Upper lobe of left lung (tissue), 6 donors: ENCODE results near the gene RIT2. TPM values are rescaled to one million over a fixed set of nuclear protein-coding genes. Genes with fewer than 3 reads are reported as not detected.

Experiments
- ATAC-seq, 2 donors: fragments of 200-7000 bp; cut with Tn5 transposase; one replicate each; pipeline ENCODE4 v1.9.1; 2022; ENCODE audit warnings: mild to moderate bottlenecking in 2 of 2, moderate library complexity in 2 of 2; ENCODE audit not compliant: low FRiP score in 2 of 2
- DNase-seq, 2 donors: peaks; one replicate each; pipeline ENCODE4 v3.0.0-alpha.2; 2019 to 2020
- H3K27ac ChIP-seq, 4 donors: fragments of 200-600 bp; sonication (generic); one replicate each; pipeline ENCODE4 v1.5.1; 2016 to 2019
- H3K27me3 ChIP-seq, 4 donors: fragments of 200-600 bp; sonication (generic); one replicate each; pipeline ENCODE4 v1.5.1; 2017 to 2019
- H3K36me3 ChIP-seq, 4 donors: fragments of 200-600 bp; sonication (generic); one replicate each; pipeline ENCODE4 v1.5.1; 2016 to 2019
- H3K4me1 ChIP-seq, 4 donors: fragments of 200-600 bp; sonication (generic); one replicate each; pipeline ENCODE4 v1.5.1; 2018 to 2019
- H3K4me3 ChIP-seq, 4 donors: fragments of 200-600 bp; sonication (generic); one replicate each; pipeline ENCODE4 v1.5.1; 2017 to 2019; ENCODE audit warnings: mild to moderate bottlenecking in 2 of 4, moderate library complexity in 1 of 4
- H3K9me3 ChIP-seq, 4 donors: fragments of 200-600 bp; sonication (generic); one replicate each; pipeline ENCODE4 v1.5.1; 2018 to 2019
- EP300 ChIP-seq, 4 donors: sonication (generic); formaldehyde crosslinking; IDR thresholded peaks; one replicate each; pipeline ENCODE4 v1.5.1; 2017; ENCODE audit warnings: antibody characterized with exemption in 4 of 4, control low read depth in 2 of 4
- POLR2A ChIP-seq, 4 donors: fragments of 450-650 bp; IDR thresholded peaks; one replicate each; pipeline ENCODE4 v1.5.1; 2016 to 2017; ENCODE audit warnings: antibody characterized with exemption in 4 of 4, mild to moderate bottlenecking in 2 of 4
- POLR2AphosphoS5 ChIP-seq, 2 donors: sonication (generic); formaldehyde crosslinking; IDR thresholded peaks; one replicate each; pipeline ENCODE4 v1.5.1; 2017; ENCODE audit warnings: antibody characterized with exemption in 2 of 2
- WGBS, 2 donors: methylation state at CpG; one replicate each; pipeline ENCODE4 v1.1.5; 2017 to 2018; 5-methylcytosine and 5-hydroxymethylcytosine counted together
- total RNA-seq, 6 donors: library from RNA; depleted of rRNA in 4 of 6; stranded (reverse); fragments of >200 nt in 4 of 6; gene quantifications; one replicate each; pipeline versions ENCODE4 v1.1.0 to v1.2.1, GENCODE V29; 2016 to 2021
- TF ChIP-seq, protein P1 (sequence below), 6 experiments: fragments of 450-650 bp in 4 of 6; fragments of 200-600 bp in 2 of 6; sonication (generic) in 2 of 6; IDR thresholded peaks; one replicate each; pipeline ENCODE4 v1.5.1; 2016 to 2019; ENCODE audit warnings: antibody characterized with exemption in 6 of 6
- donor health status: DM: no; HTN: no; CAD: no; lungs with moderate emphysema.
- donor health status: DM: no; HTN: yes; CAD: no; lungs with severe emphysema.

Gene RIT2
- total RNA-seq, 6 donors from 2014 or later = not detected

DNA sequence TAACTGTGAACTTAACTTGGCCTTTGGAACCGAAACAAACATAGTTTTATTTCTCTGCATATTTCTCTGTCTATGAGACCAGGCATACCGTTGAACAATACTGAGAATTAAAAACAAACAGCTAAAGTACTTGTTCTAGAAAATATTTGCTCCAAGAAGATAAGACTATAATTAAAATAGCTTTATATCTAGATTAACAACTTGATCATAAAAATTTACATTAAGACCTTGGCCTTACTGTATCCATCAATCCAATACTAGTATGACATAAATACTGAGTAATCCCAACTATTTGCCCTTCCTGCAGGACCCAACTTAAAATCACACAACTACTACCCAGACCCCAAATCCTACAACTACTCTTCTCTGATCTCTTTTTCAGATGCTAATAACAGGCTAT is 260.9 kb downstream of the RIT2 start:
- H3K27ac ChIP-seq = no peak overlapping the region
- H3K9me3 ChIP-seq = no peaks in the 10 kb centered on the region
- DNase-seq (no peak), ATAC-seq (no peak)
- TF ChIP-seq POLR2A (IDR thresholded peaks at IDR 0.05) = no peak
- TF ChIP-seq, protein P1, sequence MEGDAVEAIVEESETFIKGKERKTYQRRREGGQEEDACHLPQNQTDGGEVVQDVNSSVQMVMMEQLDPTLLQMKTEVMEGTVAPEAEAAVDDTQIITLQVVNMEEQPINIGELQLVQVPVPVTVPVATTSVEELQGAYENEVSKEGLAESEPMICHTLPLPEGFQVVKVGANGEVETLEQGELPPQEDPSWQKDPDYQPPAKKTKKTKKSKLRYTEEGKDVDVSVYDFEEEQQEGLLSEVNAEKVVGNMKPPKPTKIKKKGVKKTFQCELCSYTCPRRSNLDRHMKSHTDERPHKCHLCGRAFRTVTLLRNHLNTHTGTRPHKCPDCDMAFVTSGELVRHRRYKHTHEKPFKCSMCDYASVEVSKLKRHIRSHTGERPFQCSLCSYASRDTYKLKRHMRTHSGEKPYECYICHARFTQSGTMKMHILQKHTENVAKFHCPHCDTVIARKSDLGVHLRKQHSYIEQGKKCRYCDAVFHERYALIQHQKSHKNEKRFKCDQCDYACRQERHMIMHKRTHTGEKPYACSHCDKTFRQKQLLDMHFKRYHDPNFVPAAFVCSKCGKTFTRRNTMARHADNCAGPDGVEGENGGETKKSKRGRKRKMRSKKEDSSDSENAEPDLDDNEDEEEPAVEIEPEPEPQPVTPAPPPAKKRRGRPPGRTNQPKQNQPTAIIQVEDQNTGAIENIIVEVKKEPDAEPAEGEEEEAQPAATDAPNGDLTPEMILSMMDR (IDR thresholded peaks at IDR 0.05) = no peak
- no peak for TF ChIP-seq EP300 (IDR thresholded peaks at IDR 0.05)
- no peak for TF ChIP-seq POLR2AphosphoS5 (IDR thresholded peaks at IDR 0.05)
- WGBS, 2 donors = 56 to 61% methylated on average over 2 of the region's 2 CpGs
- no peaks in the 10 kb centered on the region for H3K27me3 ChIP-seq
- no peak overlapping the region for H3K4me3 ChIP-seq
- H3K36me3 ChIP-seq = no peaks in the 10 kb centered on the region
- H3K4me1 ChIP-seq = no peaks in the 10 kb centered on the region

DNA sequence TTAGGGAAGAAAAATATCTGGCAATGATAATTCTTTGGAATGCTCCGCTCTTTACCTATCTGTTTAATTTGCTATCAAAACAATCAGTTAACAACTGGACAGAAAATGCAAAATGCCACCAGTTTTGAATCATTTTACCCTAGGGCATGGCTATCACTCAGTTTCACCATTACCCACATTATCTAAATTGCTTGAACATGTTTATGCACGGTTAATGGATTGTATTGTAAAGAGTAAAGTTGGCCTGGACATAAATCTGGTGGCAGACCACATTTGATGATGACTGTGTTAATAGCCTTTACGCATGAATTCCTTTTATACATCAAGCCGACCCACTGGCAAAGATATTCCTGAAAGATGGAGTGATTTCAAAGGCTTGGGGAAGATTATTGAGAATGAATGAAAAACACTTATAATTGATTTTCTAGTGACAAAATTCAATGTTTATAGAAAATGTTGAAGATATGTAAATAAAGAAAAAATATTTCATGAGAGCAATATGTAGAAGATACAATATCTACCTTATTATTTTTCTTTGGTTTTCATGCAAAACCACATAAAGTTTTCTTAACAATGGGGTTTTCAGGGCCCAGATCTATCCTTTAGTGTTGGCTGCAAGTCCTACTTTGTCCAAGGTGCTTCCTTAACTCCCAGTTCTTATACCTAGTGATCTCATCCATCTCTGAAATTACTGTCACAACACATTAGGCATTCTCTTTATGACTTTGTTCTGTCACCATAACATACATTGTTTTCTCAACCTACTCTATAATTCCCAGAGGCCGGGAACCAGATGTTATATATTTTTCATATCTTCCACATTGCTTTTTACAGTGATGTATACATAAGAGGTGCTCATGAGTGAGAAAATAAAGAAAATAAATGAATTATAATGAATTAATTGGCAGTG is 265.1 kb downstream of the RIT2 start:
- H3K36me3 ChIP-seq = no peaks in the 10 kb centered on the region
- H3K9me3 ChIP-seq = no peaks in the 10 kb centered on the region
- H3K27ac ChIP-seq = no peak overlapping the region
- H3K27me3 ChIP-seq = no peaks in the 10 kb centered on the region
- H3K4me3 ChIP-seq = no peak overlapping the region
- DNase-seq (no peak), ATAC-seq (no peak)
- 74 to 85% methylated on average over 5 of the region's 5 CpGs for WGBS, 2 donors
- TF ChIP-seq POLR2A (IDR thresholded peaks at IDR 0.05) = no peak
- no peak for TF ChIP-seq EP300 (IDR thresholded peaks at IDR 0.05)
- no peak for TF ChIP-seq POLR2AphosphoS5 (IDR thresholded peaks at IDR 0.05)
- TF ChIP-seq, protein P1 (IDR thresholded peaks at IDR 0.05) = no peak
- H3K4me1 ChIP-seq = no peaks in the 10 kb centered on the region

DNA sequence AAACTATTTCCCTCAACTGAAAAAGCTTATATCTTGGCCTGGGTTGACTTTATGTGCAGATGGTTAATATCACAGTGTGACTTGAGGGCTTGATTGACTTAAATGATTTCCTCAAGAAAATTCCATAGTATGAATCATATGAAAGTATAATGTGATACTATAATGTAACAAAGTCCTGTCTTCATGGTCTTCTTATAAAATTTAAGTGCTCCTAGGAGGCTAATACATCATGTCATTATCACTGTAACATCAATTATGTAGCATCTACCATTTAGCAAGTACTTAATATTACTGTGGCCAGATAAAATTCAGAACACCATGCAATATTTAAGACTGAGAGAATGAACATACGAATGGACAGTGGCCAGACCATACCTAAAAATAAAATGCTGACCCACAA is 276.1 kb downstream of the RIT2 start:
- H3K27me3 ChIP-seq = no peaks in the 10 kb centered on the region
- H3K36me3 ChIP-seq = no peaks in the 10 kb centered on the region
- H3K27ac ChIP-seq = no peak overlapping the region
- no peak overlapping the region for H3K4me3 ChIP-seq
- TF ChIP-seq POLR2A (IDR thresholded peaks at IDR 0.05) = no peak
- H3K4me1 ChIP-seq = no peaks in the 10 kb centered on the region
- DNase-seq (no peak), ATAC-seq (no peak)
- WGBS, 2 donors = 32 to 38% methylated on average over 1 of the region's 1 CpG
- H3K9me3 ChIP-seq = peaks cover 0 to 5% (median 0%) of the 10 kb centered on the region in 4 donors

DNA sequence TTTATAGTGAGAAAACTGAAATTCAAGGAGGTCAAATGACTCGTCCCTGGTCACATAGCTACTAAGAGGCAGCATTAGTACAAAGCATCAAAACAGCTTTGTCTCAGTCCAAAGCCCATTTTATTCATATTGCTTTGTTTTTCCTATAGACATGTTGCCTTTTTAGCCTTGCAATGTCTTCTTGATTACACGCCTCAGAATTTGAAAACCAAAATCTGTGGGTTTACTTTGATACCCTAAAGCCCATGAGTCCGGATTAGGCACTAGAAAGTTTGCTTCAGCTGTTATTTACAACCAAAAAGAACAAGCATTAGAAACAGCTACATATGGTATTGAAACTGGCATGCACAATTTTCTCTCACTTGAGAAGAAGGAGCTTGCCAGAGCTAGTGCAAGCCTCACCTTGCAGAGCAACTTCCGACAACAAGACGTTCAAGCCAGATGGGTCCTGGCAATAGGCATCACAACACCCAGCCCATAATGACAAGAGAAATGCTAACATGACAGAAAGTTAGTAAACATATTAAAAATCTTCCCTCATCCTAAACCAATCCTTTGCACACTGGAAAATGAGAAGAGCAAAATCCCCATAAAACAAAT is 276.8 kb downstream of the RIT2 start:
- H3K27ac ChIP-seq = no peak overlapping the region
- TF ChIP-seq EP300 (IDR thresholded peaks at IDR 0.05) (no peak), POLR2A (IDR thresholded peaks at IDR 0.05) (no peak), POLR2AphosphoS5 (IDR thresholded peaks at IDR 0.05) (no peak)
- TF ChIP-seq, protein P1 (IDR thresholded peaks at IDR 0.05) = no peak
- no peak overlapping the region for H3K4me3 ChIP-seq
- H3K27me3 ChIP-seq = no peaks in the 10 kb centered on the region
- DNase-seq (no peak), ATAC-seq (no peak)
- H3K9me3 ChIP-seq = peaks cover 0 to 5% (median 0%) of the 10 kb centered on the region in 4 donors
- no peaks in the 10 kb centered on the region for H3K36me3 ChIP-seq
- WGBS, 2 donors = 84 to 85% methylated on average over 5 of the region's 5 CpGs
- H3K4me1 ChIP-seq = no peaks in the 10 kb centered on the region

DNA sequence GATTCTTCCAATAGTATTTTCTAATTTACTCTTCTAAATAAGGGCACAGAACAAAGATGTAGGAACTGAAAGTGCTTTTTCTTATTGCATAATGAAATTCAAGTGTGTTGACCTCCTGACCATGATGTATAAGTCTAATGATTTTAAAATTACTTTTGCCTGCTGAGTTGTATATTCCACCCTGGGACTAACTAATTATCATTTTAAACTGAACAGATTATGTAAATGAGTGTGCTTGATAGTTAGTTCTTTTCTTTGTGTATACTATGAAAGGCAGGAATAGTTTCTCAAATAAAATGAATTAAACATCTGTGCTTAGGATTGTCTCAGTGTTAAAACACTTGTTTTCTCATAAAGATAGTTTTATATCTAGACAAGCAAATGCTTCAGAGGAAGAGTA is 284.5 kb downstream of the RIT2 start:
- Histone ChIP-seq H3K27ac (no peak overlapping the region), H3K27me3 (no peaks in the 10 kb centered on the region), H3K4me1 (no peaks in the 10 kb centered on the region), H3K36me3 (no peaks in the 10 kb centered on the region), H3K4me3 (no peak overlapping the region), H3K9me3 (no peaks in the 10 kb centered on the region)
- ATAC-seq (no peak), DNase-seq (no peak)
- TF ChIP-seq, protein P1 (IDR thresholded peaks at IDR 0.05) = no peak
- TF ChIP-seq POLR2AphosphoS5 (IDR thresholded peaks at IDR 0.05) (no peak), EP300 (IDR thresholded peaks at IDR 0.05) (no peak), POLR2A (IDR thresholded peaks at IDR 0.05) (no peak)
